Epithelial cell of esophagus (primary cell): Measurements from ENCODE around the gene MT1M.

Experiments
- DNase-seq: peaks from one replicate; pipeline ENCODE4 v3.0.0; 2010; ENCODE audit warnings: low read depth
- H3K4me3 ChIP-seq: 2 replicates; pipeline ENCODE4 v1.5.1; 2011; ENCODE audit warnings: mild to moderate bottlenecking, low read length, control low read depth
- TF ChIP-seq, protein P1 (sequence below): IDR thresholded peaks from 2 replicates; pipeline ENCODE4 v1.5.1; 2011; ENCODE audit warnings: low read depth, mild to moderate bottlenecking, low read length, control low read depth, inconsistent platforms; ENCODE audit not compliant: insufficient read depth; ENCODE audit errors: missing control alignments

MT1M gene

GRCh38 chr16:56628486-56629350, 3.7 kb upstream of the MT1M start:
- H3K4me3 ChIP-seq = no peak overlapping the region
- peak; percentile 36 for DNase-seq
- TF ChIP-seq, protein P1, sequence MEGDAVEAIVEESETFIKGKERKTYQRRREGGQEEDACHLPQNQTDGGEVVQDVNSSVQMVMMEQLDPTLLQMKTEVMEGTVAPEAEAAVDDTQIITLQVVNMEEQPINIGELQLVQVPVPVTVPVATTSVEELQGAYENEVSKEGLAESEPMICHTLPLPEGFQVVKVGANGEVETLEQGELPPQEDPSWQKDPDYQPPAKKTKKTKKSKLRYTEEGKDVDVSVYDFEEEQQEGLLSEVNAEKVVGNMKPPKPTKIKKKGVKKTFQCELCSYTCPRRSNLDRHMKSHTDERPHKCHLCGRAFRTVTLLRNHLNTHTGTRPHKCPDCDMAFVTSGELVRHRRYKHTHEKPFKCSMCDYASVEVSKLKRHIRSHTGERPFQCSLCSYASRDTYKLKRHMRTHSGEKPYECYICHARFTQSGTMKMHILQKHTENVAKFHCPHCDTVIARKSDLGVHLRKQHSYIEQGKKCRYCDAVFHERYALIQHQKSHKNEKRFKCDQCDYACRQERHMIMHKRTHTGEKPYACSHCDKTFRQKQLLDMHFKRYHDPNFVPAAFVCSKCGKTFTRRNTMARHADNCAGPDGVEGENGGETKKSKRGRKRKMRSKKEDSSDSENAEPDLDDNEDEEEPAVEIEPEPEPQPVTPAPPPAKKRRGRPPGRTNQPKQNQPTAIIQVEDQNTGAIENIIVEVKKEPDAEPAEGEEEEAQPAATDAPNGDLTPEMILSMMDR = no peak

- TF ChIP-seq, protein P1 = no peak
- H3K4me3 ChIP-seq = no peak overlapping the region
- no peak for DNase-seq
These were observed 2.9 kb upstream of the MT1M start for GRCh38 chr16:56629531-56629930.

GRCh38 chr16:56630134-56630533, 2.3 kb upstream of the MT1M start:
- TF ChIP-seq, protein P1 = no peak
- H3K4me3 ChIP-seq = no peak overlapping the region
- DNase-seq = no peak

GRCh38 chr16:56631197-56631596, 1.3 kb upstream of the MT1M start:
- TF ChIP-seq, protein P1 = no peak
- DNase-seq = no peak
- no peak overlapping the region for H3K4me3 ChIP-seq

- H3K4me3 ChIP-seq = peak overlapping the region; percentile 30
- TF ChIP-seq, protein P1 = no peak
- DNase-seq = no peak
These were observed 665 bp upstream of the MT1M start for GRCh38 chr16:56631832-56632155.

- DNase-seq = no peak
- TF ChIP-seq, protein P1 = no peak
- H3K4me3 ChIP-seq = no peak overlapping the region
These were observed 448 bp downstream of the MT1M start for GRCh38 chr16:56632848-56633365.

DNA sequence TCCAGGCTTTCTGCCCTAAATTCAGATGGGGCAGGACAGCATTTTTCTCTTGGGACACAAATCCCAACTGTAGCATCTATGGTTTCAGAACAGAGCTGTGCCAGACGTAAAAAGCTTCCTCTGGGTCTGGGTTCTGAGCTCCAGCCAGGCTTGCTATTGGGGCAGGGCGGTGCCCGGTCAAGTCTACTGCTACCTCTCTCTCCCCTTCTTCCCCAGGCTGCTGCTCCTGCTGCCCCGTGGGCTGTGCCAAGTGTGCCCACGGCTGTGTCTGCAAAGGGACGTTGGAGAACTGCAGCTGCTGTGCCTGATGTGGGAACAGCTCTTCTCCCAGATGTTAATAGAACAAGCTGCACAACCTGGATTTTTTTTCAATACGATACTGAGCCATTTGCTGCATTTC, 1.1 kb downstream of the MT1M start:
- DNase-seq = no peak
- TF ChIP-seq, protein P1 = no peak
- no peak overlapping the region for H3K4me3 ChIP-seq
